GM18870 (cell line): Measurements from ENCODE around the gene DCC.

Experiments used
- ATAC-seq: cut with Tn5 transposase; IDR thresholded peaks from one replicate; pipeline ENCODE4 v1.9.1; 2021; ENCODE audit warnings: moderate library complexity; ENCODE audit not compliant: unreplicated experiment

DCC gene

GRCh38 chr18:52489396-52490306 is 149.7 kb downstream of the DCC start:
- ATAC-seq = no peak

DNA sequence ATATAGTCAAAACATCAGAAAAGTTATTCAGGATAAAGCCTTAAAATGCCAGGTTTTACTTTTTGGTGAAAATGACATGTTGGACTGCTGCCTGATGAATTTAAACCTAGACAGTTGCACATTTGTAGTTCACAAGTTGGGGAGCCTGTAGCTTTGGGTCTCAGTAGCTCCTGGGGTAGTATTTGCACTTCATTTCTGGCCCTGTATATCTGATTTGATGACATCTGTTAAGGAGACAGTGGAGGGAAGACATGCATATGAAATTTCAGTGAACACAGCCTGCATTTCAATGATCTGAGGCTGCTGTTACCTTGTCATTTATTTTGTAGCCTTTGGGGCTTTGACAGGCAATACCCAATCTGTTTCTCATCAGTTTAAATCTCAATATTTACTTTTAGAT is 156.4 kb downstream of the DCC start:
- no peak for ATAC-seq

DNA sequence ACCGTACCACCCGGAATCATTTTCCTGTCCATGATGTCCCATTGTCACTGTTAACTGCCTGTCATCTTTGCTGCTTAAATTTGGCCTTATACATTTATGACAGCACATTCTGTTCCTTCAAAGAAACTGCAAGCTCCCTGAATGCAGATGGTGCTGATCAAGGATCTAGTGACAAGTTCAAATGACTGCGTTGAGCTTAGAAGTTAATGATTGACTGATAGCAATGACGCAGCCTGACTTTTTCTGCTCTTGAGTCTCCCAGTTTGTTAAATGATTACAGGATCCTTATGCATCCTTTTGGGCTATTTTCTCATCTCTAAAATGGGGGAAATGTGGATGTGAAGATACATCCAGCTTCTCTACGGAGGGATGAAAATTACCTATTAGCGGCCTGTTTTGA is 159.0 kb downstream of the DCC start:
- ATAC-seq = no peak

- no peak for ATAC-seq
Observed at GRCh38 chr18:52499644-52500043, 159.6 kb downstream of the DCC start.

DNA sequence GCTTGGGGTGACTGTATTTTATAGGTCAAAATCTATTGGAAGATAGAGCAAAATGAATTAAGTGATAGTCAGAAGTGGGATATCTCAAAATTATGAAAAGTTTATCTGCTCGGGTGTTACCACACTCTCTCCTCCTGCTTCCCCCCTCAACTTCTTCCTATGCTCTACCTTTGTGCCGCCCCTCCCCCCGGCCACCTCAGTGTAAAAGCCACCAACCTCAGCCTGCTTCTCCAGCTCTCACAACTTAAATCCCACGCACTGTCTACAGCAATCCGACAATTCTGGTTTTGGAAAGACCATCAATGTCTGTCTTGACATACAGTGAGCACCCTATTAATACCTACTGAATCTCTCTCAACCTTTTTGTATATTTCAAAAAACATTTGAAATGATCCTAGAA is 164.6 kb downstream of the DCC start:
- no peak for ATAC-seq

DNA sequence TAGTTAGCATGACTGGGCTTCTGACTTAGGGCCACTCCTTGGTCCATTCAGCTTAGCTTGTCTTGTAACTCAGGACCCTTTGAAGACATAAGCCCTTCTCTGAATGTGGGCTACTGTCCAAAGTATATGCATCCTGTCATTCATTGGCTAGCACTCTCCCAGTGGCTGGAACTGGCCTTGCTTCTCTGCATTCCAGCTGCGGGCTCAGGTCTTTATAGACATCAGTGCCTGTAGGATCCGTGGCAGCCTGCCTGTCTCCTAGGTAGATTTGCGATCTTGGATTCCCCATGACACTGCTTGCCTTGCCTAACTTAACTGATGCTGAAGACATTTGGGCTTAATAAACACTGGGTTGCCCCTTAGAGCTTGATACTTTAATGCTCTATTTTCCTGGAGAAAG is 170.1 kb downstream of the DCC start:
- ATAC-seq = no peak

DNA sequence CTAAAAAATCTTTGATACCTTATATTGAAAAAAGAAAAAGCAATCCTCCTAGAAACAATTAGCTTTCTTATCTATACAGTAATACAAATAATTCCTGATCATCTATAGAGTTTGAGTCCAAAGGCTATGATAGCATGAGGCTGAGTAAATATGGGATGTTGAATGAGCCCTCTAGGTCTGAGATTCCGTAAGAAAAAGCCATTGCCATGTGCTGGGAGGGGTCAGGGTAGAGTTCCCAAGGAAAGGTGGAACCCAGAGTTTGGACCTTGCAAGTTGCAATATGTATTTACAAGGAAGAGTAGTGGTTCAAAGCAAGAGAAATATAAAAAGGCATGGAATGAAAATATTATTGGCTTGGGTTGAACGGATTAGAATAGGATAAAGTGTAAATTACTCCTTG is 178.1 kb downstream of the DCC start:
- no peak for ATAC-seq

- no peak for ATAC-seq
Observed at GRCh38 chr18:52519021-52519420, 179.0 kb downstream of the DCC start.

DNA sequence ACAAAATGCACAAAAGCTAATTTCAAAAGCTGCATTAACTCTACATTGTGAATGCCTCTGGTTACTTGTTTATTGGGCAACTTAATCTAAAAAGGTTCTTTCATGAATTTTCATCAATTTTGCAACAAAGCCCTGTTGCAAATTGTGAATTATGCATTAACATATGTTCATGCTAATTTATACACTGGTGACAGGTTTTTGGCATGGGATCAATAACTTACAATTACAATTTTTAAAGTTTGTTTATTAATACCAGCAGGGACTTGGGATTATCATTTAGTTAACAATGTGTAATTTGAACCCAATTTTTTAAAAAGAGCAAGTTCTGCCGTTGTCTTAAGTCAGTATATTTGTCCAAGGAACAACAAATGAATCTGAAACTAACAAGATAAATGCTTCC is 183.6 kb downstream of the DCC start:
- no peak for ATAC-seq

DNA sequence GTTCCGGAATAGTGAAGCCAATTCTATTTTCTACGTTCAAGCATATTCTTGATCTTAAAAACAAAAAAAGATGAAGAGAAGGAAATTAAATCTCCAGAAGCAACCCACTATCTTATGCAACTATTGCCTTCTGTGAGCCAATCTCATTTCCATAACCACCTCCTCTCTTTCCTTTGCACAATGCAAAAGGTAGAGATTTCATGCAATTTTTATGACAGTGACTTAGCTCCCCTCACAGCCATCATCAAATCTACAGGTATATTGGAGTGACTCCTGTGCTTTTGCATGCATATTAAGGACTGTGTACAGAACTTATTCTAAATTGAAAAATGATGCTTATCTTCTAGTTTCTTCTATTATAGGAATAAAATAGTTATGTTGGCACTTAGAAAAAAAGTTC is 191.8 kb downstream of the DCC start:
- no peak for ATAC-seq

GRCh38 chr18:52536039-52536438 is 196.0 kb downstream of the DCC start:
- ATAC-seq = no peak

- ATAC-seq = no peak
Observed at GRCh38 chr18:52537261-52537660, 197.3 kb downstream of the DCC start.

DNA sequence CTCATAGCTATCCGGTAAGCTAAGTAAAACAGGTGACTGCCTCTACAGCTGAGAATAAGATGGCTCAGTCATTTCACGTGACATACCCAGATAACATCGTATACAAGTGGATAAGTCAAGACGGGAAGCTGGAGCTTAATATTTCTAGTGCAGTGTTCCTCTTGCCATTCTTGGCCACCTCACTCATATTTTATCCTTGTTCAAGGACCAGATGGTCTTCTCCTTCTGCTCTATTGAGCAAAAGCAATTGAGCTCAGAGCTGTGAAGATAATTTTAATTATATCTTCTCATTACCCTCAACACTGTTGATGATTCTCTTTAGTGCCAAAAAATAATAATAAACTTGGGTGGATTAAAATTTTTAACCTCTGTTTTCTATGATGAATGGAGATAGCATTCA is 201.1 kb downstream of the DCC start:
- no peak for ATAC-seq

GRCh38 chr18:52544086-52544485 is 204.1 kb downstream of the DCC start:
- no peak for ATAC-seq

DNA sequence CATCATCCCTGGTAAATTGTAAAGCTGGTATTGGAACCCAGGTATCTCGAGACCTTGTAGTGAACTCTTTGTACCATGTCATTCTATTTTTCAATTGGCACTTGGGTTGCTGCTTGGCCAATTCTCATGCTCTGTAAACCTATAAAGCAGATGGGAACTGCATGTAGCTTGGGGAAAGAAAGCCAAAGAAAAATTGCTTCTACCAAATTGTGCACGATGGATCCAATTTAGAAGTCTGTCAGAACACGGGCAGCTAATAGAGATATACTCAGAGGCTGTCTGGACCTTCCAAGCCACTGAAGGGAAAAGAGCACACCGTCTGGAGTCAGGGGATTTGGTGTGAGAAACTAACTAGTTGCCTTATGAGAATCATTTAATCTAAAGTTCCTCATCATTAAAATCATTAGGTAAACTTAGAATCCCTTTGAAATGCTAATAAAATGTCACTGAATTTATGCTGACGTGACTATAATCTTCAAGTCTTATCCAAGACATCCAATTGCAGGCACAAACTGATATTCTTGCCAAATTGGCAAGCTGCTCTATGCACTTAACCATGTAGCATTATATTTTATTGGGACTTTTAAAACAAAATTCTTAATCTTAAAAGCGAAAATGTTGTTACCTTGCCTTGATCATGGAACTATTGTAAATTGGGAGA is 206.8 kb downstream of the DCC start:
- ATAC-seq = no peak

DNA sequence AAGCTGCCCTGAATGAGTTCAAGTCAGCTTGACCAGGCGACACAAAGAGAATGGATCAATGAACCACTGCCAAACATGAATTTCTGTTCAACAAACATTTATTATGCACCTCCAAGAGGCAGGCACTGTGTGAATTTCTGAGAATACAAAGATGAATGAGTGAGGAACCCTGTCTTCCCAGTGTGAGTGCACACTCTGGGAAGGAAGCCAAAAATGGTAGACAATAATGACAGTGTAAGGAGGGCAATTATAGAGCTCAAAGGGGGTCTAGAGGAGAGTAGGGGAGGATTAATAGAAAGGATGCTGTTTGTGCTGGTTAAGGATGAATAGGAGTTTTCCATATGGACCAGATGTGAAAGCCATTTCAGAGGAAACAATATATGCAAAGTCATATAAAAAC is 213.4 kb downstream of the DCC start:
- ATAC-seq = no peak

DNA sequence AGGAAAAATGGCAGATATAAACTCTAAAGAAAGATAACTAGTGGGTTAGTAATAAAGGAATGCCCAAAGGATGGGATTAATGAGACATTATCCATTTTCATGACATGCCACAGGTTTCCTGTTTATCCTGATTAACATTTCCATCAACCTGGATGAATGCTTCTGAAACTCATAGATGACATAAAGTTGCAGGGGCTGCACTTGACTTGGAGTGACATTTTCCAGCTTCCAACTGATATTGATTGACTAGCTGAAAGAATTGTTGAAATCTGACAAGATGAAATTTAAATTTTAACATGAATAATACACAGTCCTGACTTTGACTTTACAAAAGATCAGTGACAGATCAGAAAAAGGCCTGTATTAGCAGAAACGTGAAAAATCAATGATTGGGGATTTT is 214.2 kb downstream of the DCC start:
- ATAC-seq = no peak

DNA sequence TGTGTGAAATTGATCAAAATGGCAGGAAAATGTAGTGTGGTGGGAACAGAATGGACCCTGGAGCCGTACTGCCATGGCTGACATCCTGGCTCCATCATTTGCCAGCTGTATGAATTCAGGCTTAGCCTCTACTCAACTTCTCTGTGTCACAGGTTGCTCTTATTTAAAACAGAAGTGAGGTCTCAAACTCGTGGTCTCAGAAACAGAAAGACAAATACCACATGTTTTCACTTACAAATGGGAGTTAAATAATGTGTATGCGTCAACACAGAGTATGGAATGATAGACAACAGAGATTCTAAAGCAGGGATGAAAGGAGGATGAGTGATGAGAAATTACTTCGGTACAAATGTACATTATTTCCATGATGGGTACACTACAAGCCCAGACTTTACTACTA is 227.4 kb downstream of the DCC start:
- no peak for ATAC-seq

- ATAC-seq = no peak
Observed at GRCh38 chr18:52569492-52569891, 229.5 kb downstream of the DCC start.

DNA sequence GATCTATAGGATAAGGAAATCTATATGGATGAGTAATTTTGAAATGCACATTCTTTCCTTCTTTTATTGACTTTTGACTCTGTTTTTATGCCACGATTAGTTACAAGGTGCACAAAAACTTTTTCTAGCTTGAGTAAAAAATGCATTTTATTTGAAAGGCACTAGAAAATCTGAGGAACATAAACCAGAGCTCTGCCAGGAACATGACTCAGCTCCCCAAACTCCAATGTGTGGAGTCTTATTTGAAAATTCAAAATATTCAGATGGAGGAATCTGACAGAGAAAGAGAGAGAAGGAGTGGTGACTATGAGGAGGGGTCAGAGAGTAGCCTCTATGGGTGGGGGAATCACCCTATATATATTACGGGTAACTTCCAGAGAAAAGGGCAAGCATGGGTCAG is 231.0 kb downstream of the DCC start:
- no peak for ATAC-seq

DNA sequence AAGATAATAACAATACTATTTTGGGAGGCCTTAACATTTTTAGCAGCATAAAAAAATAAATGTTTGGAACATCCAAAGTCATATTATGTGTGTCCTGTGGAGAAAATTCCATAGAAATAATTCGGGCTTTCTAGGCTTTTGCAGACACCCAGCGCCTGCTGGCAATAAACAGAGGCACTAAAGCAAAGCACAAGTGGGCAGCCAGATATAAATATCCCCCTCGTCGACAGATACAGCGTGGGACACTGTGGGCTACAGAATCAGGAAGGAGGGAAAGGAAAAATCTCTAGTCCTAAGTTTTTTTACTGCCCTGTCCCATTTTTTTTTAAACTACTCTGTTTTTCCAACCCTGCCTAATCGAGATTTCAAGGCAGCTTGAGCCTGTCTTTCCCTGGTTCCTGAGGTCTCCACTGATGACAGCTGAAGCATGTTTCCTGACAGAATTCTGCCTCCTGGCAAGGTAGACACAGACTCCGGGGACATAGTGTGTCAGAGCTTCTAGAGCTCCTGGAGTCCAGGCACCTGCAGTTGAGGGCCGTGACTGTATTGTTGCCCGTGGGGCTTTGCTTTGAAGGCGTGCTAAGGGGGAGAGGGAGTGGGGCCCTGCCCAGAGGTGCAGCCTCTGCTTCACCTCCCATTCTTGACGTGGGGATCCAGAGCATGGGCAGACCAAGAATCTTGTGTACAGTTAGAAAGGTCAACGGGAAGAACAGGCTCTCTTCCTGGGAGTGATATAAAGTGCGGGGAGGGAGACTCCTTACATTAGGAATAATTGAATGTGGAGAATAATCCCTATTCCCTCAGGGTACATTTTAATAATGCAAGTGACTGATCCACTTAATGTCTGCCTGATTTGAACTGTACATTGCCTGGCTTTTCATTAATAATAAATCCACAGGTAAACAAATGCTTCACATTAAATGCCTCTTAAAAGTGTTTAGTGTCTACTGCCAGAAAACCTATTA is 232.3 kb downstream of the DCC start:
- ATAC-seq = no peak
